Measurements from ENCODE around the gene LCN15. TPM values are rescaled to one million over a fixed set of nuclear protein-coding genes. Genes with fewer than 3 reads are reported as not detected.
A peak's percentile ranks its signal among the peaks of the same experiment; 100 is the strongest.

The LCN15 gene
- total and polyA plus RNA-seq, 2 of the 4 experiments (the other 2 are of a cell fraction): not detected

DNA sequence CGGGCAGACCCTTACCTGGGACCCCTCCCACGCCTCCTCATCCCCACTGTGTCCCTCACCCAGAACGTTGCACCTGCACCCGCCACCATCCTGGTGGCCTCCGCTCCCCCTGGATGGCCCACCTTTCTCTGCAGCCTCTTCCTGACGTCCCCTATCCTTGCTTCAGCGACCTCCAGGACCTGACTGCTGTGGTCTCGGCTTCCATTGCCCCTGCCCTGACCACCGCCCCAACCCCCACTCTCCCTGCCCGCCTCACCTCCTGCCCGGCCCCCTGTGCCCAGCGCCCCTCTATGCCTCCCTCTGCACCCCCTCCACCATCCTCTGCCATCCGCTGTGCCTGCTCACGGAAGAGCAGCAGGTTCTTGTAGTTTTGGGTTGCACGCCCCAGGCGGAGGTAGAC lies 23.8 kb downstream of the LCN15 start:
- no peak overlapping the region for H2BK120ac ChIP-seq (ENCODE audit: low read depth, low read length)
- H2BK20ac ChIP-seq (ENCODE audit: low read depth, low read length): no peak overlapping the region
- H3K56ac ChIP-seq (ENCODE audit: extremely low read depth, insufficient read depth, low read length): no peak overlapping the region
- no peak overlapping the region for H3K14ac ChIP-seq (replicated peaks; ENCODE audit: low read depth, low read length)
- CTCF ChIA-PET: no interaction called here
- H3K4me3 ChIP-seq (ENCODE audit: insufficient read depth, low read depth, low read length): no peak overlapping the region
- no peak overlapping the region for H2BK5ac ChIP-seq (ENCODE audit: low read depth, low read length, poor library complexity, severe bottlenecking)
- no peak overlapping the region for H4K5ac ChIP-seq (ENCODE audit: low read depth, low read length)
- TF ChIP-seq CTCF (conservative IDR thresholded peaks at IDR 0.05; ENCODE audit: low read depth, low read length) (no peak), CEBPB (IDR thresholded peaks at IDR 0.05; ENCODE audit: low read depth, low read length) (no peak), SMC3 (IDR thresholded peaks at IDR 0.05; ENCODE audit: low read depth, low read length) (no peak), CHD1 (IDR thresholded peaks at IDR 0.05; ENCODE audit: low read depth, low read length) (no peak), RCOR1 (IDR thresholded peaks at IDR 0.05; ENCODE audit: insufficient replicate concordance, low read length) (no peak), FOS (IDR thresholded peaks at IDR 0.05; ENCODE audit: low read depth, low read length) (no peak), ELK1 (IDR thresholded peaks at IDR 0.05; ENCODE audit: borderline replicate concordance, low read depth, low read length) (no peak), RFX5 (IDR thresholded peaks at IDR 0.05; ENCODE audit: low read depth, low read length) (no peak), POLR2A (IDR thresholded peaks at IDR 0.05; ENCODE audit: low read depth, low read length) (no peak)
- TF ChIP-seq, protein P1, sequence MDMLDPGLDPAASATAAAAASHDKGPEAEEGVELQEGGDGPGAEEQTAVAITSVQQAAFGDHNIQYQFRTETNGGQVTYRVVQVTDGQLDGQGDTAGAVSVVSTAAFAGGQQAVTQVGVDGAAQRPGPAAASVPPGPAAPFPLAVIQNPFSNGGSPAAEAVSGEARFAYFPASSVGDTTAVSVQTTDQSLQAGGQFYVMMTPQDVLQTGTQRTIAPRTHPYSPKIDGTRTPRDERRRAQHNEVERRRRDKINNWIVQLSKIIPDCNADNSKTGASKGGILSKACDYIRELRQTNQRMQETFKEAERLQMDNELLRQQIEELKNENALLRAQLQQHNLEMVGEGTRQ (IDR thresholded peaks at IDR 0.05; ENCODE audit: low read depth, low read length): no peak
- POLR2A ChIA-PET (ENCODE audit: unreplicated experiment): no interaction called here
- no peaks in the 10 kb centered on the region; the same call in 1 of the 2 replicates for H4K20me1 ChIP-seq (ENCODE audit: insufficient read depth, low read length)
- no peak overlapping the region for H3K18ac ChIP-seq (ENCODE audit: low read depth, low read length)
- no peaks in the 10 kb centered on the region for H3K9me3 ChIP-seq (ENCODE audit: control insufficient read depth, insufficient read depth, low read length)
- H3K4ac ChIP-seq (ENCODE audit: low read depth, low read length): no peak overlapping the region
- peaks cover 64% of the 10 kb centered on the region for H3K27me3 ChIP-seq (ENCODE audit: control insufficient read depth, insufficient read depth, low read length)
- H3K4me2 ChIP-seq (ENCODE audit: low read depth, low read length): no peak overlapping the region
- no peak overlapping the region for H2AK5ac ChIP-seq (ENCODE audit: low read depth, low read length)
- no peak overlapping the region for H3K27ac ChIP-seq (ENCODE audit: insufficient read depth, low read length)
- no peak overlapping the region for H2BK15ac ChIP-seq (ENCODE audit: low read depth, low read length)
- no peaks in the 10 kb centered on the region for H3K9me1 ChIP-seq (ENCODE audit: insufficient read depth, low read length)
- DNase-seq (no peak), ATAC-seq (ENCODE audit: low read depth) (no peak)
- no peaks in the 10 kb centered on the region for H3K36me3 ChIP-seq (ENCODE audit: control insufficient read depth, insufficient read depth, low read length)
- H4K8ac ChIP-seq (ENCODE audit: low read depth in 2 of 2, low read length in 2 of 2): no peak overlapping the region
- intact Hi-C loops (cut with micrococcal nuclease) (no loop called here), in situ Hi-C loops (cut with MboI; ENCODE audit: low sequenced_read_pairs) (no loop called here), dilution Hi-C loops (cut with HindIII; ENCODE audit: low sequenced_read_pairs, unreplicated experiment) (no loop called here)
- BruUV-seq (replicated peaks): no TSS peak
- H3K23ac ChIP-seq (ENCODE audit: low read depth, low read length): no peak overlapping the region
- peaks cover 3% of the 10 kb centered on the region; the same call in 1 of the 2 replicates for H3K4me1 ChIP-seq (ENCODE audit: control insufficient read depth, insufficient read depth, low read length)
- H2AFZ ChIP-seq (replicated peaks; ENCODE audit: low read length, poor library complexity): peak overlapping the region; percentile 32
- 67% methylated on average over 12 of the region's 16 CpGs; no CpG with 5 or more reads in 1 of the 2 experiments for WGBS, 2 experiments (ENCODE audit: extremely low coverage in 2 of 2, insufficient read length in 1 of 2)
- H4K91ac ChIP-seq (ENCODE audit: insufficient read depth, low read depth, low read length): no peak overlapping the region
- no peak overlapping the region for H3K9ac ChIP-seq (ENCODE audit: low read depth, low read length)
- H2AK9ac ChIP-seq (replicated peaks; ENCODE audit: low read depth, low read length, poor library complexity): no peak overlapping the region
- H3K79me1 ChIP-seq (ENCODE audit: low read depth in 1 of 2, low read length in 2 of 2): no peaks in the 10 kb centered on the region

All from IMR-90 (cell line).